ENCODE measurements around the gene ZFAND4. TPM values are rescaled to one million over a fixed set of nuclear protein-coding genes. Genes with fewer than 3 reads are reported as not detected.
"Not testable (repeated sequence)": the region's sequence is repeated elsewhere in the genome, so short reads cannot be mapped to it uniquely, and the experiment has no call there.

Gene ZFAND4
- total RNA-seq (10 to 100 TPM; 13.7 to 15.8 TPM), polyA plus RNA-seq (ENCODE audit: insufficient read length in 6 of 6) (10 to 100 TPM; 11.9 to 15.8 (median 13.8) TPM)
- long read RNA-seq, donor 1 = 0 reads
- long read RNA-seq, donor 2 = 0 reads
- long read RNA-seq, donor 3 = 0 reads
- long read RNA-seq, donor 4 = 0 reads
- long read RNA-seq, donor 5 = 0 reads
- long read RNA-seq, donor 6 = 0 reads
- long read RNA-seq, donor 7 = 0 reads
- long read RNA-seq, donor 8, partial matches to known transcripts = 0 of 2 reads
- long read RNA-seq, donor 8, other reads (novel, unspliced or antisense) = 0 of 2 reads
- long read RNA-seq, donor 9 = 0 reads
- long read RNA-seq, donor 10 = 0 reads
- long read RNA-seq, donor 11 = 0 reads
- long read RNA-seq, donor 12 = 0 reads

- peak; percentile 42 to 73 for TF ChIP-seq CTCF (IDR thresholded peaks at IDR 0.05)
- no peaks in the 10 kb centered on the region for H3K27me3 ChIP-seq
- H3K36me3 ChIP-seq = no peaks in the 10 kb centered on the region
- ATAC-seq (peak; percentile 99), DNase-seq (peak; percentile 86 to 99 (median 97))
- intact Hi-C loops (cut with DNase I) = no loop called here
- peak within 1 kb of the TSS; percentile 86 to 96 for H3K27ac ChIP-seq
- peak within 1 kb of the TSS; percentile 59 to 61 for H3K4me3 ChIP-seq
- no peaks in the 10 kb centered on the region for H3K9me3 ChIP-seq
- H3K4me1 ChIP-seq = peaks cover 0 to 6% of the 10 kb centered on the region in 2 donors
These were observed at the start of gene ZFAND4 for GRCh38 chr10:45672181-45673073. ZFAND4 (minus strand) TSS chr10:45672772; CDS start chr10:45663725, 9,047 bp downstream.

GRCh38 chr10:45721503-45721902 is 48.9 kb upstream of the ZFAND4 start:
- intact Hi-C loops (cut with DNase I); H3K36me3 ChIP-seq; DNase-seq; H3K4me3 ChIP-seq; H3K9me3 ChIP-seq; ATAC-seq; H3K27me3 ChIP-seq; H3K27ac ChIP-seq; H3K4me1 ChIP-seq: not testable (repeated sequence)

- H3K4me3 ChIP-seq; H3K4me1 ChIP-seq; H3K36me3 ChIP-seq; H3K27me3 ChIP-seq; DNase-seq; intact Hi-C loops (cut with DNase I); H3K27ac ChIP-seq; ATAC-seq; H3K9me3 ChIP-seq: not testable (repeated sequence)
These were observed 45.1 kb upstream of the ZFAND4 start for GRCh38 chr10:45717642-45718041.

- H3K27me3 ChIP-seq; H3K9me3 ChIP-seq; intact Hi-C loops (cut with DNase I); H3K4me1 ChIP-seq; H3K36me3 ChIP-seq; H3K27ac ChIP-seq; ATAC-seq; DNase-seq; H3K4me3 ChIP-seq: not testable (repeated sequence)
These were observed 44.5 kb upstream of the ZFAND4 start for GRCh38 chr10:45717053-45717452.

DNA sequence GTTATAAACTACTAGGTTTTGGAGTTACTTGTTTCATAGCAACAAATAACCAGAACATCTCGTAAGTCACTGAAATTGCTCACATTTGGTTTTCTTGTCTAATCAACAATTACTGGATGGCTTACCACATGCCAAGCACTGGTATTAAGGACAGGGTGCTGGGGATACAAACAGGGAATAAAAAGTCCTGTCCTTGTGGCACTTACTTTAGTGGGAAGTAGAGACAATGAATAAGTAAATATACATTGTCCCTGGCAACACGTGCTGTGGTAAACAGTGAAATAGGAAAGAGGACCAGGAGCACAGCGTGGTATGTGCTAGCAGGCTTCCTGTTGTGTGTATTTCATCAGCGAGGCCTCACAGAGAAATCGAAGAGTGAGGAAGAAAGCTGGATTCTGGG is 38.7 kb upstream of the ZFAND4 start:
- H3K4me3 ChIP-seq; ATAC-seq; DNase-seq; H3K4me1 ChIP-seq; intact Hi-C loops (cut with DNase I); H3K36me3 ChIP-seq; H3K9me3 ChIP-seq; H3K27me3 ChIP-seq: not testable (repeated sequence)
- H3K27ac ChIP-seq = peak overlapping the region in 1 of 2 donors; percentile 48

DNA sequence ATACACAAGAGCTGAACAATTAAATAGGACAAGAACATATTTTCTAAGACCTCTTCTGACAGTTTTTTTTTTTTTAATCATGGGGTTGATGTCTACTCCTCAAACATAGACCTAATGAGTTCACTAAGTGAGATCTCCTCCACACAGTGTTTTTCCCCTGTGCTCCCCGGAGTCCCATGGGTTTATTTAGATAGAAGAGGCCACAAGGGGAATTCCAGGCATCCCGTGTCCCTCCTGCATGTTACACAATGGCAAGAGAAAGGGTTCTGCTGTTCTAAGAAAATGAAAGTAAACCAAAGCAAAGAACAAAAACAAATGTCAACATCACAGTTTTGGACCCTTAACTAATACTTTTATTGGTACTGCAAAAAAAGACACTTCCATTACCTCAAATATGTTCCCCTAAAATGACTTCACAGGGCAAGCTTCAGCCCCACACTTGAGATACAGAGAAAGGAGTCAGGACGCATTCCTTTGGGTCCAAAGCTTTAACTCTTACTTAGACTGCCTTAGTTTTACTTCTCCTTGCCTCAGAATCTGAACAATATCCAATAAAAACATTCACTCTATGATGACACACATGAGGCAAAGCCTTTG is 37.7 kb upstream of the ZFAND4 start:
- H3K27me3 ChIP-seq; H3K36me3 ChIP-seq; intact Hi-C loops (cut with DNase I); H3K9me3 ChIP-seq; H3K4me3 ChIP-seq; H3K4me1 ChIP-seq; DNase-seq: not testable (repeated sequence)
- peak; percentile 49 for ATAC-seq
- H3K27ac ChIP-seq = peak overlapping the region in 1 of 2 donors; percentile 48

- H3K27ac ChIP-seq; H3K9me3 ChIP-seq; ATAC-seq; H3K27me3 ChIP-seq; intact Hi-C loops (cut with DNase I); H3K4me1 ChIP-seq; DNase-seq; H3K4me3 ChIP-seq; H3K36me3 ChIP-seq: not testable (repeated sequence)
These were observed 5.9 kb upstream of the ZFAND4 start for GRCh38 chr10:45678467-45678866.

- DNase-seq = no peak
- H3K4me3 ChIP-seq = no peak overlapping the region
- intact Hi-C loops (cut with DNase I) = no loop called here
These were observed 2.8 kb upstream of the ZFAND4 start for GRCh38 chr10:45675388-45675787.

More at GRCh38 chr10:45675388-45675787, 2.8 kb upstream of the ZFAND4 start:
- no peak overlapping the region for H3K27ac ChIP-seq
- no peak for TF ChIP-seq CTCF (IDR thresholded peaks at IDR 0.05)
- H3K4me1 ChIP-seq = peaks cover 0 to 6% of the 10 kb centered on the region in 2 donors
- H3K9me3 ChIP-seq = no peaks in the 10 kb centered on the region
- H3K27me3 ChIP-seq = no peaks in the 10 kb centered on the region
- no peak for ATAC-seq
- H3K36me3 ChIP-seq = no peaks in the 10 kb centered on the region
